Spleen (tissue), 7 donors: Measurements from ENCODE around the gene CCL11.

Source experiments
- CTCF ChIP-seq, 11 experiments: fragments of 200-600 bp in 7 of 11; fragments of 450-650 bp in 4 of 11; sonication (generic) in 4 of 11; IDR thresholded peaks in 8 of 11; conservative IDR thresholded peaks in 3 of 11; 1 replicate in 7 of 11; 2 replicates in 4 of 11; pipeline versions ENCODE4 v1.4.0 to v1.8.0; 2016 to 2021; ENCODE audit warnings: antibody characterized with exemption in 11 of 11, inconsistent platforms in 4 of 11, mild to moderate bottlenecking in 1 of 11
- POLR2A ChIP-seq, 3 donors: fragments of 450-650 bp; IDR thresholded peaks; one replicate each; pipeline ENCODE4 v1.5.1; 2017; ENCODE audit warnings: antibody characterized with exemption in 3 of 3, mild to moderate bottlenecking in 1 of 3
- POLR2AphosphoS5 ChIP-seq, 3 donors: sonication (generic); formaldehyde crosslinking; IDR thresholded peaks; one replicate each; pipeline ENCODE4 v1.5.1; 2017; ENCODE audit warnings: antibody characterized with exemption in 3 of 3
- donor health status: DM: no; HTN: no; CAD: no; lungs with moderate emphysema.
- donor health status: DM: no; HTN: no; CAD: no.
- donor health status: DM: no; HTN: no; CAD: no.

DNA sequence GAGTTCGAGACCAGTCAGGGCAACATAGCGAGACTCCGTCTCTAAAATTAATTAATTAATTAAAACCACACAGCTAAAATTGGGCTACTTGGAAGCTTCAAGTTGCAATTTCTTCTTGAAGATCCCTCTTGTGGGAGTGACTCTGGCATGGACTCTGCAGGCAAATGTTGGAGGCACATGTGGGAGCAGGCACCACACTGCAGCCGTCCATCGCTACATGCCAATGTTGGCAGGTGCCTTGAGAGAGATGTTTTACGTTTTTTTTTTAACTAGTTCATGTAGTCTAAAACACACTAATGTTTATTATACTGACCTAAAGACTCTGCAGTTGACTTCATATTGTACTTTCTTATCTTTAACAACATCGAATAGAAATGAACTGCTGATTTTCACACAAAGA is 25.7 kb downstream of the CCL11 start:
- TF ChIP-seq POLR2A (IDR thresholded peaks at IDR 0.05) (no peak), CTCF (IDR thresholded peaks at IDR 0.05 in 8 of 11, conservative IDR thresholded peaks at IDR 0.05 in 3 of 11) (no peak), POLR2AphosphoS5 (IDR thresholded peaks at IDR 0.05) (no peak)
